ENCODE measurements around the gene SUMO3. TPM values are rescaled to one million over a fixed set of nuclear protein-coding genes. Genes with fewer than 3 reads are reported as not detected.

SUMO3 gene
- total RNA-seq, 1 donor from 2014 or later, result 66.0 TPM

Other genes with a start within 250 kb of the SUMO3 start
- not detected for gene KRTAP10-4, start 244.3 kb downstream of the SUMO3 start, total RNA-seq
- not detected for gene KRTAP10-5, start 237.5 kb downstream of the SUMO3 start, total RNA-seq
- gene KRTAP10-6, start 225.6 kb downstream of the SUMO3 start, total RNA-seq, result not detected
- gene KRTAP10-7, start 217.5 kb downstream of the SUMO3 start, total RNA-seq, result not detected
- gene KRTAP10-8, start 206.0 kb downstream of the SUMO3 start, total RNA-seq, result not detected
- not detected for gene KRTAP10-9, start 191.0 kb downstream of the SUMO3 start, total RNA-seq
- gene KRTAP10-10, start 180.7 kb downstream of the SUMO3 start, total RNA-seq, result not detected
- not detected for gene KRTAP10-11, start 171.6 kb downstream of the SUMO3 start, total RNA-seq
- gene KRTAP12-4, start 163.4 kb downstream of the SUMO3 start, total RNA-seq, result not detected
- not detected for gene KRTAP12-3, start 160.1 kb downstream of the SUMO3 start, total RNA-seq
- gene KRTAP12-2, start 151.1 kb downstream of the SUMO3 start, total RNA-seq, result not detected
- gene KRTAP12-1, start 135.9 kb downstream of the SUMO3 start, total RNA-seq, result not detected
- gene KRTAP10-12, start 120.9 kb downstream of the SUMO3 start, total RNA-seq, result not detected
- not detected for gene TSPEAR, start 106.5 kb downstream of the SUMO3 start, total RNA-seq
- gene UBE2G2, start 16.2 kb downstream of the SUMO3 start, total RNA-seq, result 69.7 TPM
- gene PTTG1IP, start 55.6 kb upstream of the SUMO3 start, total RNA-seq, result 194 TPM
- gene ITGB2, start 102.8 kb upstream of the SUMO3 start, total RNA-seq, result 11.5 TPM
- 35.8 TPM for gene SLX9, start 122.0 kb upstream of the SUMO3 start, total RNA-seq

All from cardiac septum (tissue), 1 donor.